ENCODE measurements around the gene AREG.

Gene AREG

GRCh38 chr4:74466242-74466641 lies 21.3 kb downstream of the AREG start:
- DNase-seq, result no peak

- DNase-seq, result no peak
Observed at GRCh38 chr4:74471264-74471663, 26.3 kb downstream of the AREG start.

- peak; percentile 87 for DNase-seq
Observed at GRCh38 chr4:74473155-74473811, 28.3 kb downstream of the AREG start.

- DNase-seq, result peak; percentile 34
Observed at GRCh38 chr4:74474345-74475090, 29.6 kb downstream of the AREG start.

GRCh38 chr4:74475091-74475800 lies 30.3 kb downstream of the AREG start:
- DNase-seq, result no peak

- DNase-seq, result no peak
Observed at GRCh38 chr4:74475946-74476345, 31.0 kb downstream of the AREG start.

GRCh38 chr4:74479009-74479408 lies 34.1 kb downstream of the AREG start:
- no peak for DNase-seq

GRCh38 chr4:74480267-74480666 lies 35.3 kb downstream of the AREG start:
- no peak for DNase-seq

GRCh38 chr4:74481891-74482609 lies 37.1 kb downstream of the AREG start:
- DNase-seq, result no peak

- no peak for DNase-seq
Observed at GRCh38 chr4:74483226-74483911, 38.4 kb downstream of the AREG start.

GRCh38 chr4:74486905-74487304 lies 42.0 kb downstream of the AREG start:
- DNase-seq, result no peak

- DNase-seq, result no peak
Observed at GRCh38 chr4:74487771-74488170, 42.8 kb downstream of the AREG start.

- DNase-seq, result no peak
Observed at GRCh38 chr4:74490736-74491135, 45.8 kb downstream of the AREG start.

GRCh38 chr4:74499986-74500781 lies 55.2 kb downstream of the AREG start:
- peak; percentile 64 for DNase-seq

GRCh38 chr4:74501579-74501978 lies 56.6 kb downstream of the AREG start:
- peak; percentile 90 for DNase-seq

GRCh38 chr4:74503580-74503979 lies 58.6 kb downstream of the AREG start:
- peak; percentile 85 for DNase-seq

- peak; percentile 71 for DNase-seq
Observed at GRCh38 chr4:74504212-74504611, 59.3 kb downstream of the AREG start.
